A549 (cell line): ENCODE results near the gene EGFL8. TPM values are rescaled to one million over a fixed set of nuclear protein-coding genes. Genes with fewer than 3 reads are reported as not detected.
A peak's percentile ranks its signal among the peaks of the same experiment; 100 is the strongest.

ENCODE experiments used
- ATAC-seq, 2 experiments: fragments of 200-7000 bp in 1 of 2; fragments of >200 bp in 1 of 2; cut with Nextera tagmentation in 1 of 2; cut with Tn5 transposase in 1 of 2; 3 replicates each; pipeline versions ENCODE4 v1.8.0 to v1.9.1; 2018 to 2020; ENCODE audit warnings: mild to moderate bottlenecking in 1 of 2, moderate library complexity in 1 of 2
- CTCF ChIA-PET: fragments of 300-600 bp; sonication (Branson Sonifier 250); formaldehyde crosslinking; extraction: SDS; loops from one replicate; lab custom pipeline; 2021; ENCODE audit warnings: antibody characterized with exemption, inconsistent platforms; lab: Yijun Ruan, JAX
- POLR2A ChIA-PET: fragments of 350-600 bp; formaldehyde crosslinking; extraction: SDS; loops from one replicate; lab custom pipeline; 2021; ENCODE audit warnings: antibody characterized with exemption, inconsistent platforms; lab: Yijun Ruan, JAX
- DNase-seq, 2 experiments: peaks; one replicate each; pipeline versions ENCODE4 v3.0.0 to v3.0.0-alpha.2; 2011 to 2016; ENCODE audit warnings: low read depth in 1 of 2, low spot score in 1 of 2
- FAIRE-seq: peaks from 2 replicates; lab custom pipeline; 2011; peaks lifted over from hg19 to GRCh38; lab: Jason Lieb, UNC
- H3K27ac ChIP-seq, 2 experiments: fragments of >200 bp; sonication (Bioruptor Twin); formaldehyde crosslinking; 3 replicates each; pipeline ENCODE4 v1.5.1; 2016 to 2017
- H3K4me1 ChIP-seq: fragments of >200 bp; sonication (Bioruptor Twin); formaldehyde crosslinking; 3 replicates; pipeline ENCODE4 v1.6.1; 2016
- H3K4me2 ChIP-seq: fragments of >200 bp; sonication (Bioruptor Twin); formaldehyde crosslinking; 3 replicates; pipeline ENCODE4 v1.6.1; 2016
- H3K4me3 ChIP-seq: fragments of >200 bp; sonication (Bioruptor Twin); formaldehyde crosslinking; 3 replicates; pipeline ENCODE4 v1.5.1; 2016
- H3K9me3 ChIP-seq: fragments of >200 bp; sonication (Bioruptor Twin); formaldehyde crosslinking; 3 replicates; pipeline ENCODE4 v1.6.1; 2016
- CHD2 ChIP-seq: fragments of 150-350 bp; IDR thresholded peaks from 2 replicates; pipeline ENCODE4 v1.6.1; 2014; ENCODE audit warnings: low read length; ENCODE audit not compliant: partially characterized antibody
- CHD4 ChIP-seq: fragments of 200-600 bp; sonication (generic); IDR thresholded peaks from 2 replicates; pipeline ENCODE4 v1.6.1; 2016; ENCODE audit warnings: antibody characterized with exemption, mild to moderate bottlenecking, borderline replicate concordance
- EHF ChIP-seq: fragments of 250-450 bp; sonication (Bioruptor Pico); IDR thresholded peaks from 2 replicates; pipeline ENCODE4 v1.5.0; 2020; ENCODE audit warnings: mild to moderate bottlenecking
- EP300 ChIP-seq, 2 experiments: fragments of >200 bp; sonication (Bioruptor Twin); formaldehyde crosslinking; IDR thresholded peaks; 2 replicates in 1 of 2; 3 replicates in 1 of 2; pipeline ENCODE4 v1.6.1; 2016 to 2017
- FOSB ChIP-seq: fragments of 250-450 bp; sonication (Bioruptor Pico); IDR thresholded peaks from 2 replicates; pipeline ENCODE4 v1.5.0; 2020; ENCODE audit warnings: mild to moderate bottlenecking, moderate library complexity
- FOSL2 ChIP-seq, 2 experiments: fragments of 450-650 bp in 1 of 2; fragments of >200 bp in 1 of 2; sonication (Bioruptor Twin) in 1 of 2; formaldehyde crosslinking; IDR thresholded peaks; 2 replicates each; pipeline versions ENCODE4 v1.5.0 to v1.6.1; 2016 to 2020; ENCODE audit warnings: mild to moderate bottlenecking in 1 of 2, moderate library complexity in 1 of 2
- HDAC2 ChIP-seq: fragments of 200-600 bp; sonication (generic); IDR thresholded peaks from 2 replicates; pipeline ENCODE4 v1.6.1; 2016
- HEYL ChIP-seq: fragments of 250-450 bp; sonication (Bioruptor Pico); IDR thresholded peaks from 2 replicates; pipeline ENCODE4 v1.8.0; 2021; ENCODE audit warnings: mild to moderate bottlenecking, moderate library complexity
- HOXB13 ChIP-seq: fragments of 250-450 bp; sonication (Bioruptor Pico); IDR thresholded peaks from 2 replicates; pipeline ENCODE4 v1.5.0; 2020; ENCODE audit warnings: low read depth, mild to moderate bottlenecking, moderate library complexity
- KDM1A ChIP-seq: fragments of 200-600 bp; sonication (generic); IDR thresholded peaks from 2 replicates; pipeline ENCODE4 v1.6.1; 2016; ENCODE audit warnings: low read depth, mild to moderate bottlenecking
- MAX ChIP-seq: IDR thresholded peaks from 2 replicates; pipeline ENCODE4 v1.6.1; 2012
- MYC ChIP-seq: IDR thresholded peaks from 2 replicates; pipeline ENCODE4 v1.6.1; 2012; ENCODE audit warnings: mild to moderate bottlenecking, inconsistent platforms, low read length, improper control_type of control experiment, borderline replicate concordance
- PHF8 ChIP-seq: fragments of 200-600 bp; sonication (generic); IDR thresholded peaks from 2 replicates; pipeline ENCODE4 v1.6.1; 2016; ENCODE audit warnings: low read depth, mild to moderate bottlenecking, antibody characterized with exemption, moderate library complexity, borderline replicate concordance
- POLR2A ChIP-seq: IDR thresholded peaks from 2 replicates; pipeline ENCODE4 v1.6.1; 2012; ENCODE audit warnings: mild to moderate bottlenecking, low read length
- POLR2AphosphoS2 ChIP-seq: conservative IDR thresholded peaks from 2 replicates; pipeline ENCODE4 v1.6.1; 2012; ENCODE audit warnings: low read length, improper control_type of control experiment, inconsistent platforms
- RAD21 ChIP-seq, 2 experiments: fragments of >200 bp in 1 of 2; sonication (Bioruptor Twin) in 1 of 2; formaldehyde crosslinking in 1 of 2; IDR thresholded peaks in 1 of 2; conservative IDR thresholded peaks in 1 of 2; 2 replicates in 1 of 2; 3 replicates in 1 of 2; pipeline ENCODE4 v1.6.1; 2012 to 2018; ENCODE audit warnings: inconsistent platforms in 1 of 2
- RARB ChIP-seq: fragments of 250-450 bp; sonication (Bioruptor Pico); IDR thresholded peaks from 2 replicates; pipeline ENCODE4 v1.8.0; 2021; ENCODE audit warnings: mild to moderate bottlenecking, moderate library complexity
- REST ChIP-seq: fragments of 200-600 bp; sonication (generic); IDR thresholded peaks from 2 replicates; pipeline ENCODE4 v1.6.1; 2016; ENCODE audit warnings: antibody characterized with exemption, mild to moderate bottlenecking, moderate library complexity
- SMC3 ChIP-seq: fragments of >200 bp; sonication (Bioruptor Twin); formaldehyde crosslinking; IDR thresholded peaks from 3 replicates; pipeline ENCODE4 v1.6.1; 2018; ENCODE audit warnings: inconsistent platforms
- SREBF2 ChIP-seq: fragments of 450-650 bp; IDR thresholded peaks from 2 replicates; pipeline ENCODE4 v1.6.1; 2014; ENCODE audit warnings: mild to moderate bottlenecking, moderate library complexity
- ZC3H11A ChIP-seq: fragments of 450-650 bp; IDR thresholded peaks from 2 replicates; pipeline ENCODE4 v1.6.1; 2014; ENCODE audit warnings: antibody characterized with exemption, mild to moderate bottlenecking
- ZNF302 ChIP-seq: fragments of 250-450 bp; sonication (Bioruptor Pico); IDR thresholded peaks from 2 replicates; pipeline ENCODE4 v1.9.0; 2021; ENCODE audit warnings: inconsistent platforms, mild to moderate bottlenecking, moderate library complexity
- WGBS: methylation state at CpG from one replicate; pipeline ENCODE4 v1.1.6; 2017; ENCODE audit errors: missing lambda C conversion rate; 5-methylcytosine and 5-hydroxymethylcytosine counted together
- polyA plus RNA-seq, 4 experiments: library from polyadenylated mRNA; depleted of rRNA in 3 of 4; stranded (reverse); fragments of >200 nt; fragmentation: RNase III in 1 of 4; extraction: RNeasy Plus Mini Kit Qiagen cat#74134 plus additional on column Dnase treatment in 1 of 4; gene quantifications; 2 replicates in 3 of 4; 3 replicates in 1 of 4; pipeline ENCODE4 v1.2.3, GENCODE V29; 2011 to 2017
- TF ChIP-seq, protein P1 (sequence below): fragments of 150-350 bp; IDR thresholded peaks from 2 replicates; pipeline ENCODE4 v1.6.1; 2014; ENCODE audit warnings: low read depth, mild to moderate bottlenecking, low read length
- TF ChIP-seq, protein P2 (sequence below): fragments of >200 bp; sonication (Bioruptor Twin); formaldehyde crosslinking; IDR thresholded peaks from 3 replicates; pipeline ENCODE4 v1.6.1; 2016

EGFL8 gene
- polyA plus RNA-seq, 2 of the 4 experiments (the other 2 are of a cell fraction): 2.0 to 3.1 TPM

DNA sequence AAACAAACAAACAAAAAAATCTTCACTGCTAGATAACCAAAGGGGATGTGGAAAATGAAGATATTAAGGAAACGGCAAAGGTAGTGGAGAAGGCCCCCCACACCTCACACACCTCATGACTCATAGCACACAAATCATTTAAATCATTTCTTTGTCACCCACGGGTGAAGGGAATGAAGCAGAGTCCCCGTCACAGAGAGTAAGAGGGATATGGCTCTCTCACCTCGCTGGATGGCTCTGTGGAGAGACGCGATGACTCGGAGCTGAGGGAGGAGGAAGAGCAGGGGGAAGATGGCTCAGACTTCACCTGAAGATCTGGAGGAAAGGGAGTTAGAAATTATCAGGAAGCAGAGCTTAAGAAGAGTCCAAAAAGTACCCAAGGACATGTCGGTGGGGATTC is 37.5 kb upstream of the EGFL8 start:
- FAIRE-seq: no peak
- ChIA-PET POLR2A (no interaction called here), CTCF (interaction anchor here (0.6 to 4.8 kb wide), 5 partner anchors 7 to 276 kb away, joined by 3 to 37 read pairs (median 9); partner anchors contain the start of gene PPT2)

GRCh38 chr6:32127409-32127716 is 37.0 kb upstream of the EGFL8 start:
- Histone ChIP-seq H3K4me3 (peak overlapping the region; percentile 95), H3K9me3 (no peaks in the 10 kb centered on the region), H3K4me1 (peaks cover 16% of the 10 kb centered on the region), H3K4me2 (peak overlapping the region; percentile 77), H3K27ac (peak overlapping the region; percentile 90 to 97)
- no peak for ATAC-seq
- no peak for FAIRE-seq
- WGBS: 36% methylated on average over 9 of the region's 9 CpGs
- DNase-seq: no peak
- ChIA-PET POLR2A (interaction anchor here (1.7 to 2.7 kb wide), 2 partner anchors 8 to 68 kb away, joined by 8 to 10 read pairs; no protein-coding TSS in a partner anchor), CTCF (interaction anchor here (1.5 to 4.8 kb wide), 4 partner anchors 8 to 71 kb away, joined by 3 to 37 read pairs (median 10); partner anchors contain the start of gene PPT2)
- TF ChIP-seq MYC (no peak), HEYL (CRISPR knock-in tag) (no peak), CHD4 (no peak), RAD21 (conservative IDR thresholded peaks at IDR 0.05 in 1 of 2, IDR thresholded peaks at IDR 0.05 in 1 of 2) (no peak)
- TF ChIP-seq, protein P1, sequence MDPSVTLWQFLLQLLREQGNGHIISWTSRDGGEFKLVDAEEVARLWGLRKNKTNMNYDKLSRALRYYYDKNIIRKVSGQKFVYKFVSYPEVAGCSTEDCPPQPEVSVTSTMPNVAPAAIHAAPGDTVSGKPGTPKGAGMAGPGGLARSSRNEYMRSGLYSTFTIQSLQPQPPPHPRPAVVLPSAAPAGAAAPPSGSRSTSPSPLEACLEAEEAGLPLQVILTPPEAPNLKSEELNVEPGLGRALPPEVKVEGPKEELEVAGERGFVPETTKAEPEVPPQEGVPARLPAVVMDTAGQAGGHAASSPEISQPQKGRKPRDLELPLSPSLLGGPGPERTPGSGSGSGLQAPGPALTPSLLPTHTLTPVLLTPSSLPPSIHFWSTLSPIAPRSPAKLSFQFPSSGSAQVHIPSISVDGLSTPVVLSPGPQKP: no peak

More for the DNA sequence above, 37.5 kb upstream of the EGFL8 start:
- DNase-seq: no peak
- Histone ChIP-seq H3K4me2 (peak overlapping the region; percentile 77), H3K4me3 (peak overlapping the region; percentile 95; the same call in 1 of the 3 replicates), H3K4me1 (peaks cover 16% of the 10 kb centered on the region), H3K9me3 (no peaks in the 10 kb centered on the region), H3K27ac (no peak overlapping the region)
- no peak for ATAC-seq
- TF ChIP-seq MAX (no peak), POLR2AphosphoS2 (no peak), FOSL2 (IDR thresholded peaks at IDR 0.05) (no peak), FOSL2 (CRISPR knock-in tag; IDR thresholded peaks at IDR 0.05) (no peak), ZC3H11A (no peak), ZNF302 (no peak)
- TF ChIP-seq, protein P2, sequence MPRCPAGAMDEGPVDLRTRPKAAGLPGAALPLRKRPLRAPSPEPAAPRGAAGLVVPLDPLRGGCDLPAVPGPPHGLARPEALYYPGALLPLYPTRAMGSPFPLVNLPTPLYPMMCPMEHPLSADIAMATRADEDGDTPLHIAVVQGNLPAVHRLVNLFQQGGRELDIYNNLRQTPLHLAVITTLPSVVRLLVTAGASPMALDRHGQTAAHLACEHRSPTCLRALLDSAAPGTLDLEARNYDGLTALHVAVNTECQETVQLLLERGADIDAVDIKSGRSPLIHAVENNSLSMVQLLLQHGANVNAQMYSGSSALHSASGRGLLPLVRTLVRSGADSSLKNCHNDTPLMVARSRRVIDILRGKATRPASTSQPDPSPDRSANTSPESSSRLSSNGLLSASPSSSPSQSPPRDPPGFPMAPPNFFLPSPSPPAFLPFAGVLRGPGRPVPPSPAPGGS: no peak
- WGBS: 55% methylated on average over 8 of the region's 8 CpGs

- Histone ChIP-seq H3K27ac (peak within 1 kb of the TSS; percentile 90 to 97), H3K4me1 (peaks cover 16% of the 10 kb centered on the region), H3K9me3 (no peaks in the 10 kb centered on the region), H3K4me3 (peak within 1 kb of the TSS; percentile 95), H3K4me2 (peak within 1 kb of the TSS; percentile 92)
- CTCF ChIA-PET: interaction anchor here (1.5 to 4.8 kb wide), 5 partner anchors 9 to 70 kb away, joined by 3 to 37 read pairs (median 9); partner anchors contain the start of gene PPT2
- POLR2A ChIA-PET: interaction anchor here (0.5 to 2.7 kb wide), 13 partner anchors 9 to 856 kb away, joined by 3 to 10 read pairs (median 4); partner anchors contain the start of genes AGPAT1 and PBX2
- ATAC-seq (peak; percentile 94), DNase-seq (peak; percentile 98 to 99), FAIRE-seq (no peak)
- WGBS: 2% methylated on average over 37 of the region's 44 CpGs
- TF ChIP-seq RARB: no peak
- TF ChIP-seq REST: no peak
- no peak for TF ChIP-seq SREBF2
- no peak for TF ChIP-seq FOSB (CRISPR knock-in tag)
- TF ChIP-seq PHF8: peak; percentile 58; the same call in 1 of the 2 replicates
- TF ChIP-seq CHD2: no peak
- TF ChIP-seq KDM1A: no peak
- no peak for TF ChIP-seq HOXB13 (CRISPR knock-in tag)
- TF ChIP-seq HDAC2: no peak
- no peak for TF ChIP-seq SMC3
- TF ChIP-seq MAX: peak; percentile 21; the same call in 1 of the 2 replicates
- TF ChIP-seq EHF (CRISPR knock-in tag): no peak
- TF ChIP-seq EP300 (IDR thresholded peaks at IDR 0.05): no peak
- peak; percentile 33 for TF ChIP-seq POLR2A
Observed at GRCh38 chr6:32127717-32128592, 36.4 kb upstream of the EGFL8 start, which contains the start of gene ATF6B. TSS of gene ATF6B (minus strand) at chr6:32128246. CDS start at chr6:32128207, 39 bp downstream.
